CD4-positive, alpha-beta T cell treated with Interleukin-12 subunit alpha and Interleukin-12 subunit beta, for 1 hour (primary cell): ENCODE measurements around the gene FSD1L.
"Not testable (repeated sequence)": the region's sequence is repeated elsewhere in the genome, so short reads cannot be mapped to it uniquely, and the experiment has no call there.

Source experiments
- DNase-seq: peaks from one replicate; pipeline ENCODE4 v3.0.0-alpha.2; 2020

The FSD1L gene

DNA sequence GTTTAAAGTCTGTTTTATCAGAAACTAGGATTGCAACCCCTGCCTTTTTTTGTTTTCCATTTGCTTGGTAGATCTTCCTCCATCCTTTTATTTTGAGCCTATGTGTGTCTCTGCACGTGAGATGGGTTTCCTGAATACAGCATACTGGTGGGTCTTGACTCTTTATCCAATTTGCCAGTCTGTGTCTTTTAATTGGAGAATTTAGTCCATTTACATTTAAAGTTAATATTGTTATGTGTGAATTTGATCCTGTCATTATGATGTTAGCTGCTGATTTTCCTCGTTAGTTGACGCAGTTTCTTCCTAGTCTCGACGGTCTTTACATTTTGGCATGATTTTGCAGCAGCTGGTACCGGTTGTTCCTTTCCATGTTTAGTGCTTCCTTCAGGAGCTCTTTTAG lies 132.1 kb downstream of the FSD1L start:
- not testable (repeated sequence) for DNase-seq

- not testable (repeated sequence) for DNase-seq
Observed at GRCh38 chr9:105581550-105581949, 133.7 kb downstream of the FSD1L start.

DNA sequence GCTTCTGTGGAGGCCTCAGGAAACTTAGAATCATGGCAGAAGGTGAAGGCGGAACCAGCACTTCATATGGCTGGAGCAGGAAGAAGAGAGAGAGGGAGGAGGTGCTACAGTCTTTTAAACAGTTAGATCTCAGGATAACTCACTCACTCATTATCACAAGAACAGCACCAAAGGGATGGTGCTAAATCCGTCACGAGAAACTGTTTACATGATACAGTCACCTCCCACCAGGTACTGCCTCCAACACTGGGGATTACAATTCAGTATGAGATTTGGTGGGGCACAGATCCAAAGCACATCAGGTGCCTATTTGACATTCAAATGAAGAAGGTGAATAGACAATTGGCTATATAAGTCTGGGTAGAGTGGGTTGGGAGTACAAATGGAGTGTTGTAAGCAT lies 145.3 kb downstream of the FSD1L start:
- no peak for DNase-seq
